Stimulated activated CD4-positive, alpha-beta T cell treated with anti-CD3 and anti-CD28 coated beads, Interleukin-2, amount 100 ng/mL, for 48 hours (primary cell): ENCODE data around the gene STK4.
A peak's percentile ranks its signal among the peaks of the same experiment; 100 is the strongest.

Experiments
- DNase-seq, 2 donors: peaks; one replicate each; pipeline ENCODE4 v3.0.0-alpha.2; 2020

Gene STK4

DNA sequence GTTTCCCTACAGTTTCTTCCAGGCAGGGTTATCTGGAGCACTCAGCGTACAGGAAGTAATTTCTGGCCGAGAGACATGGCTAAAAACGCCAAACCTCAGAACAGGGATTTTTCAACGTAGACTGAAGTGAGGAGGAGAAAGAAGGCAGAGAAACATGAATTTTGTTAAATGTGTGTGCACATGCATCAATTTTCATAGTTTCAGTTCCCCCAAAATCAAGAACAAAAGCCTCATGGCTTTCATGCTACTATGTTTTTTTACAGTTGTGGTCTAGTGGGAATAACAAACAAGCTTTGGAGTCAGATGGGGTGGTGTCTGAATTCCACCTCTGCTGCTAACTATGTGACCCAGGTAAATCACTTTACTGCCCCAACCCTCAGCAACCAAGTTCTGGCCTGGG, 11.0 kb upstream of the STK4 start:
- DNase-seq: no peak

GRCh38 chr20:44956410-44956809, 9.9 kb upstream of the STK4 start:
- no peak for DNase-seq

GRCh38 chr20:44958276-44958675, 8.0 kb upstream of the STK4 start:
- no peak for DNase-seq

- DNase-seq: no peak
Measured at GRCh38 chr20:44959082-44959637, 7.2 kb upstream of the STK4 start.

- DNase-seq: peak; percentile 55 to 60
Measured at GRCh38 chr20:44959638-44960102, 6.6 kb upstream of the STK4 start.

- DNase-seq: peak; percentile 93 to 95
Measured at GRCh38 chr20:44960103-44960852, 6.0 kb upstream of the STK4 start, which contains the start of gene TOMM34. TOMM34 (minus strand) TSS chr20:44960397; CDS start chr20:44960333, 64 bp downstream.

DNA sequence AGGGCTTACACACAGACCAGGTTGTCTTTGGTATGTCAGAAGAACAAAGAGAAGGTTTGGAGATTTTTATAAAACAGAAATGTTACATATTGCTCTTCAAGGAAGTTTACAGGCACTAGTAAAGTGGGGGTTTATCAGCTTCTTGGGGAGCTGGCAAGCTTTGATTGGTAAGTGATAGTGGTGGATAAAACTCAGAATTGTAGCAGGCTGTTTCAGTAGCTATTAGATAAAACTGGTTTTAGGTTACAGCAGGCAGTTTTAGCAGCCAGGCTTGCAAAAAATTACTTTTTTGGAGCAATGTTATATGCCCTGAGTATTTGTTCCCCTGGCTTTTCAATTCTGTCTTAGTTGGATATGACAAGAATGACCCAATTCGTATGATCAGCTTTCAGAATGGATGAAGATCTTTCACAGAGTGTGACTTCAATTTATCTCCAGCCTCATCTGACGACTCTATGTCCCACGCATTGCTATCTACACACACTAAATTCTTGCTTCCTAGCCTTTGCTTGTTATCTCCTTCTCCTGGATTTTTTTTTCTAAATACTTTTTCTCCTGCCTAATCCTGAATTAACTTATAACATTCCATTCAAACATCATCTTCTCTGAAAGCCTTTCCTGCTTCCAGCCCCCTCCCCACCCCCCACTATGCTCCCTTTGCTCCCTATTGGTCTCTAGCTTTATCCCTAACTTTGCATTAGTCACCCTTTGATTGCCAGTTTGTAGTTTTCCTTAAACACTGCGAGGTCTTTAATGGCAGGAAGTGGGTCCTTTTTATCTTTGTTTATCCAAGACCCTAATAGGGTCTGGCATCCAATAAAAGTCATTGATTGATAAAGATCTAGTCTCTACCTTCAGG, 5.1 kb upstream of the STK4 start:
- DNase-seq: no peak

GRCh38 chr20:44961870-44962267, 4.4 kb upstream of the STK4 start:
- no peak for DNase-seq

DNA sequence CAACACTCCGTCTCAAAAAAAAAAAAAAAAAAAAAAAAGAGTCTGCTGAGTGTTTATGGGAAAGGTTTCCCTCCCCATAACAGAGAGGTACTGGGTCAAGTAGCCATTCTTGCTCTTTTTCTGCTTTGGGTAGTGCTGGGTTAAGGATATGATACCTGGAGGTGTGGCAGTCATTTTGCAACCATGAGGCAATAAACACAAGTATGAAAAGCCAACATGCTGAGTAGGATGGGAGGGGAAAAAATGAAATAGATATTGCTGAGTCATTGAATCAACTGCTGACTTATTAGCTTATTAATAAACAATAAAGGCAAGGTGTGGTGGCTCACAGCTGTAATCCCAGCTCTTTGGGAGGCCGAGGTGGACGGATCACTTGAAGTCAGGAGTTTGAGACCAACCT, 3.8 kb upstream of the STK4 start:
- no peak for DNase-seq

- no peak for DNase-seq
Measured at GRCh38 chr20:44963325-44964215, 2.7 kb upstream of the STK4 start.

DNA sequence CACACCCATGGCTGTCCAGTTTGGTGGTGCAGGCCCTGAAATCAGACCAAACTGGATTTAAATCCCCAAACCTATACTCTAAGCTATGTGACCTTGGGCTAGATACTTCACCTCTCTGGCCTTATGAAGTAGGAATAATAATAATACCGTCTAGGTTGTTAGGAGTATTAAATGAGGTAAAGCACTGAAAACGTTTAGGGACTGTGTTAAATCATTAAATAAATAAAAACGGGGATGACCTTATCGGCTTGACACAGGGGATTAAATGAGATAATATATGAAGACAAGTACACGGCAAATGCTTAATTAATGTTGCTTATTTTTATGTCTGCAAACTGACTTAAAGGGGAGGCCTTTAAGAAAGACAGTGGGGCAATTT, 672 bp upstream of the STK4 start:
- DNase-seq: no peak

GRCh38 chr20:44967207-44967807, 995 bp downstream of the STK4 start:
- no peak for DNase-seq

DNA sequence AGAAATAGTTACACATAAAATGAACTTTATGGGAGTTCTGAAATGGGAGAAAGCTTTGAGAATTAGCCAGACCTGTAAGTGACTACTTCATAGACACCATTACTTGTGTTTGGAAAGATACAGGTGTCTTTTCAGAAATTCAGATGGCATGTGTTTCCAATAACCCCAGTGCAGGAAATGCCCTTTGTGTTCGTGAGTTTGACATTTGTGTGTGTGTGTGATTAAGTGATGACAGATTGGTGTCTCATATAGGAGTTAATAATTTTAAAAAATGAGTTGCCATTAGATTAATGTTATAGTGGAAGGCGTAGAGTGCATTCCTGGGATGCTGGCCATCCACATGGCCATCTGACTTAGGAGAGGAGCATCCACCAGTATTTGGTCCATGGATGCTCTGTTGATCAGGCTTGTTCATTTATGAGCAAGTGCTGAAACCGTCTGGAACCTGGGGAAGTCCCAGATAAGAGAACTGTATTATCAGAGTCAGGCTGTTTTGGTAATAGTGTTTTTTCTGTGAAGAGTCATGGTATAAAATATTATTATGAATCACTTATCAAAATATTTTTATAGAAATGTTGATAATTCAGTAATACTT, 3.1 kb downstream of the STK4 start:
- no peak for DNase-seq

GRCh38 chr20:44970243-44970757, 4.0 kb downstream of the STK4 start:
- DNase-seq: no peak

DNA sequence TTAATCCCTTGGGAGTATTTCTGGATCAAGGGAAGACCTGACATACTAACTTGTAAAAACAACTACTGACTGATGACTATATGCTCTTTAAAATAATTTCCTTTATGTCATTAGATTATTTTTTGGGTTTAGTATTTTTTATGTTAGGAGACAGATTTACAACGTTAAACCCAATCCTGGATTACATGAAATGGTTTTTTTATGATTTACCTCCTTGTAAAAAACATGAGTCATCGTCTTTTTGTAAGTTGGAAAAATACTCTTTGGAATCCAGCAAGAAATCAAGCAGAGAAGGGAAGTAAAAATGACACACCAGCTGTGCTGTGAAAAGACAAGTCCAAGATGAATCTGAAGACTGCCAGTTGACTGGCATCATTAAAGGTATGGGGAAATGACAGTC, 6.7 kb downstream of the STK4 start:
- DNase-seq: no peak

DNA sequence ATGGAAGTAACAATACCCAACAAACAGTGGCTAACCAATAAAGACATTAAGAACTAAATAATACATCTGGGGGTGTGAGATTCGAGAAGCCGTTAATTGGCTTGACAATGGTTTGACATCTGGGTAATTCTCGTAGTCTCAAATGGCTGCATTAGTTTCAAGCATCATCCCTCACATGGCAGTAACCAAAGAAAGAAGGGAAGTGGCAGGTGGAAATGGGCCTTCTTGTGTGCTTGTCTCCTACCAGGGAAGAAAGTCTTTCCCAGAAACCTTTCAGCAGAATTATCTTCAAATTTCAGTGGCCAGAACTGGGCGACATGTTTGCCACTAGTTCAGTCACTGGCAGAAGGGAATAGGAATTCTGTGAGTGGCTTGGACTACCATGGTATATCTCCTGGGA, 10.4 kb downstream of the STK4 start:
- no peak for DNase-seq

DNA sequence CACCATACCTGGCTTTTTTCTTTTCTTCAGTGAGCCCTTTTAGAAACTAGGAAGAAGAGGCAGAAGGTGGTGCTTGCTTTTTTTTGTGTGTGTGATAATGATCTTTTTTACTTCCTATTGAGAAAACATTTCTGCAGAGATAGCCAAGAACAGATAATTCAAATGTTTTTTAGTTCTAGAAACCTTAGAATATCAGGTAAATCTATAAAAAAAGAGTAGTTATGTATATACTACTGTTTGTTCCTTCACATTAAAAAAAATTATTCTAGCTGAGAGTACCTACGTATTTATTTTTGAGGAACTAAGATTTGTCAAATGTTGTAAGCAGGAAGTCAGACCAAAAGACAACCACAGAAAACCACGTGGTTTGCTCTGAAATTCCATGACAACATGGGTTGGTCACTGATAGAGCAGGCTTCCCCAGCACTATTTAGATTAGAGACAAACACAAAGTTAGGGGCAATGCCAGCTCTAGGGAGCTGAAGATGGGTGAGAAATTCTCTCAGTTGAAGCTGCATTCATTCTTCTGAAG, 12.8 kb downstream of the STK4 start:
- peak; percentile 36 to 41 for DNase-seq

- no peak for DNase-seq
Measured at GRCh38 chr20:44981736-44982406, 15.6 kb downstream of the STK4 start.

DNA sequence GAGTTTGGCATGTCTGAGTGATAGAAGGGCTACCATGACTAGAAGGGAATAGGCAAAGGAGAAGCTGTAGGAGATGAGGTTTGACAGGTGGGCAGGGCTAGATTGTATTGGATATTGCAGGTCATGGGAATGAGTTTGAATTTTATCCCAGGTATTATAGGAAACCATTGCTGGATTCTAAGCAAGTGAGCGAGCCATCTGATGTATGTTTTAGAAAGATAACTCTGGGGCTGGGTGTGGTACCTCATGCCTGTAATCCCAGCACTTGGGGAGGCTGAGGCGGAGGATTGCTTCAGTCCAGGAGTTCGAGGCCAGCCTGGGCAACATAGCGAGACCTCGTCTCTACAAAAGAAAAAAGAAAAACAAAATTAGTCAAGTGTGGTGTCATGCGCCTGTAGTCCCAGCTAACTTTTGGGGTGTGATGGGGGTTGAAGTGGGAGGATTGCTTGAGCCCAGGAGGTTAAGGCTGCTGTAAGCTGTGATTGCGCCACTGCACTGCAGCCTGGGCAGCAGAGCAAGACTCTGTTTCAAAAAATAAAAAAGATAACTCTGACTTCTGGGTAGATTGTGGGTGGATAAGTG, 16.9 kb downstream of the STK4 start:
- no peak for DNase-seq

DNA sequence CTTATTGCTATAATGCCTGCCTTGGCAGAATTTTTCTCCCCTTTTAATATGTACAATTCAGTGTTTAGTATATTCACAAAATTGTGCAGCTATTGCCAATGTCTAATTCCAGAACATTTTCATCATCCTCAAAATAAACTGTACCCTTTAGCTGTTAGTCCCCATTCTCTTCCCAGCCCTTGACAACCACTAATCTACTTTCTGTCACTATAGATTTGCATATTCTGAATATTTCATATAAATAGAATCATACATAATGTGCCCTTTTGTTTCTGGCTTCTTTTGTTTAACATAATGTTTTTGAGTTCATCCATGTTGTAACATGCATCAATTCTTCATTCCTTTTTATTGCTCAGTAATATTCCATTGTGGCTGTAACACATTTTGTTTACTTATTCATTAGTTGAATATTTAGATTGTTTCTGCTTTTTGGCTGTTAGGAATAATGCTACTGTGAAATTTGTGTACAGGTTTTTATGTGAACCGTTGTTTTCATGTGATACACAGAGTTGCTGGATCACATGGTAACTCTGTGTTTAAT, 22.4 kb downstream of the STK4 start:
- DNase-seq: no peak
